Renal cortical epithelial cell (primary cell): ENCODE results near the gene PACRG. TPM values are rescaled to one million over a fixed set of nuclear protein-coding genes. Genes with fewer than 3 reads are reported as not detected.
A peak's percentile ranks its signal among the peaks of the same experiment; 100 is the strongest.
"Not testable (repeated sequence)": the region's sequence is repeated elsewhere in the genome, so short reads cannot be mapped to it uniquely, and the experiment has no call there.

Experiments used
- DNase-seq: peaks from one replicate; pipeline ENCODE4 v3.0.0-alpha.2; 2011; ENCODE audit warnings: low read depth
- total RNA-seq: library from RNA; depleted of rRNA; stranded (reverse); fragments of >200 nt; gene quantifications from 2 replicates; pipeline ENCODE4 v1.2.3, GENCODE V29; 2014

PACRG gene
- total RNA-seq, 1 donor from 2014 or later: 2.5 TPM

DNA sequence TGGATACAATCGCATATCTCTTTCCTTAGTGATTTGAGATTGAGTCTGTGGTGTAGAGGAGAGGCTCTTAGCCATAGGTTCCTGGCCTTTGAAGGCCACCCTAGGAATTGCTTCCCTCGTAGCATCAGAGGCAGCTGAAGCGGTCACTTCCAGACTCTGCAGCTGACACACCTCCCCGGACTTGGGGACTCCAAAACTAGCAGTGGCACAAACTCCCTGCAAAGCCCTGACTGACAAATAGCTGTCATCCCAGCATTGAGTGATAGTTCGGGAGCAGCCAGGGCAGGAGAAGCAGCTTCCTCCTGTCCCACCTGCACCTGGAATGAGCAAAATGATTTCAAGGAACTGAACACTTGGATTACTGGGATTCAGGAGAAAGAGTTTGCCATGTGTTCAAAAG, 586.2 kb downstream of the PACRG start:
- no peak for DNase-seq

GRCh38 chr6:163314791-163315470, 587.2 kb downstream of the PACRG start:
- DNase-seq: no peak

DNA sequence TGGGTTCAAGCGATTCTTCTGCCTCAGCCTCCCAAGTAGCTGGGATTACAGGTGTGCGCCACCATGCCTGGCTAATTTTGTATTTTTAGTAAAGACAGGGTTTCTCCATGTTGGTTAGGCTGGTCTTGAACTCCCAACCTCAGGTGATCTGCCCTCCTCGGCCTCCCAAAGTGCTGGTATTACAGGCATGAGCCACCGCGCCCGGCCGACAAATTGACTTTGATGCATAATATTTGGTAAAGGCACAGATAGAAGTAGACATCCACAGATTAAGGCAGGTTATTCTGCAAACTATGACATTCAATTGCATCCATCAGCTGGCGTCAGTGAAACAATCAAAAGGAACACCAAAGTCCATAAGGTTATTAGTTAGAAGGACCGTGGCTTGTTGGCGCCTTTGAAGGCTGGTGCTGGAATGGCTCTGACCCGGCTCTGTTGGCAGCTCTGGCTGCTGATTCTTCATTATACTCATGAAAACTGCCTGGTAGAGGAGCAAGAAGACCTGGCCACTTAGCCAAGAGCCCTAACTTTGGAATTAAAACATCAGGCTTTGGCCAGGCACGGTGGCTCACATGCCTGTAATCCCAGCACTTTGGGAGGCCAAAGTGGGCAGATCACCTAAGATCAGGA, 589.2 kb downstream of the PACRG start:
- not testable (repeated sequence) for DNase-seq

- DNase-seq: no peak
These were observed 590.5 kb downstream of the PACRG start for GRCh38 chr6:163318071-163318786.

- DNase-seq: no peak
These were observed 592.0 kb downstream of the PACRG start for GRCh38 chr6:163319609-163320366.

- no peak for DNase-seq
These were observed 592.6 kb downstream of the PACRG start for GRCh38 chr6:163320402-163320801.

- DNase-seq: no peak
These were observed 593.0 kb downstream of the PACRG start for GRCh38 chr6:163320804-163321203.

DNA sequence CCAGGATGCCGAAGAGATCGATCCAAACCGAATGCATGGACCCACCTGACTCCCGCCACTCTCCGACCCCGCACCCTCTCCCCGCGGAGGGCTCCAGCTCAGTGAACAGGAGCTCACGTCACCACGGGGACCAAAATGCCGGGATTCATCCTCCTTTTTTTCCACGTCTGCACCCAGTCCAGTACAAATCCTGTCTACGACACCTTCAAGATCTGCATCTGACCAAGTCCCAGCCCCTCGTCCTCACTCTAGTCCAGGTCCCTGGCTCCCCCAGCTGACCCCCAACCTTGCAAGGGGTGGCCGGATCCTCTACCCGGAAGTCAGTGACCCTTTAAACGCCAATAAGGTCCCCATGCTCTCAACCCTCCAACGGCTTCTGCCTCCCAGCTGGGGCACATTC, 593.9 kb downstream of the PACRG start:
- no peak for DNase-seq

DNA sequence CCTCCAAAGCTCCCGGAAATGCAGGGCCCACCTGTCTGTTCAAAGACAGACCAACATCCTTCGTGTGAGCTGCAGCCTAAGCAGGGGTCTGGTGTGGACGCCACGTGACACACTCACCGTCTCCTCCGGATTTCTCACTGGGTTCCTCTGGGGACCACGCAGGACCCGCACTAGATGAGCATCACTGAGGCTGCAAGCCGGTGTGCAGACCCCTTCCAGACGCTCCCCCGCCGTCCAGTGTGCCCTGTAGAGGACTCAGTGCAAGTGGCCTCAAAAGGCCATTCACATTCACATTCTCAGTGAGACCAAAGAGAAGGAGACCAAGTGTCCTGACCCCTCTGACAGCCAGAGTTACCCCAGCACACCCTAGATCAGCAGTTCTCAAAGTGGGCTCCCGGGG, 595.5 kb downstream of the PACRG start:
- no peak for DNase-seq

DNA sequence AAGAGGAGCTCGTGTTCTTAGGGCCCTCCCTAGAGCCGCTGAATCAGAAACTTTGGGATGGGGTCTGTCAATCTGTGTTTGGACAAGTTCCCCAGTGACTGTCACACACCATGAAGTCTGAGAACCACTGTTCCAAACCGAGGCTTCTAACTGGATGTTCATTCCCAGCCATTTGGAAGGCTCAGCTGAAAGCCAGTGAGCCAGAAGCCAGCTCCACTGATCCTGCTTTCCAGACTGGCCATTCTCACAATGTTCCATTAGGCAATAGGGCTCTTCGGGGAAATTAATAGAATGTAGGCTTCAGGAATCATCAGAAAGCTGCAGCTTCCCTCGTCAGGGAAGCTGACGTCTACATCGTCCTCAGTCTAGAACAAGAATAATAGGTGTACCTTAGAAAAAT, 595.9 kb downstream of the PACRG start:
- no peak for DNase-seq

DNA sequence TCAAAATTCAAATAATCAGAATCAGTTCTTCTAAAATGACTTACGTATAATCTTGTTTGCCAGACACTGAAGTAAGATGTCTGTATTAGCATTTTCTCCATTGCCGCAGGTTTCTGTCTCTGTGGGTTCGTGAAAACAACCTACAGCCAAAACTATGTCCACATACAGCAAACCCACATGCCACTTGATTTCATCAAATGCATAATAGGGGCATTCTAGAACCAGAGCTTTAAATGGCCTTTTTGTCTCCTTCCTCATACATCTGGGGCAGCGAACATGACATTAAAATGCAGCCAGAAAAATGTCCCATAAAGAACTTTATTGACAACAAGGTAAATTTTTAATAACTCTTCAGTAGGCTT, 596.5 kb downstream of the PACRG start:
- no peak for DNase-seq

DNA sequence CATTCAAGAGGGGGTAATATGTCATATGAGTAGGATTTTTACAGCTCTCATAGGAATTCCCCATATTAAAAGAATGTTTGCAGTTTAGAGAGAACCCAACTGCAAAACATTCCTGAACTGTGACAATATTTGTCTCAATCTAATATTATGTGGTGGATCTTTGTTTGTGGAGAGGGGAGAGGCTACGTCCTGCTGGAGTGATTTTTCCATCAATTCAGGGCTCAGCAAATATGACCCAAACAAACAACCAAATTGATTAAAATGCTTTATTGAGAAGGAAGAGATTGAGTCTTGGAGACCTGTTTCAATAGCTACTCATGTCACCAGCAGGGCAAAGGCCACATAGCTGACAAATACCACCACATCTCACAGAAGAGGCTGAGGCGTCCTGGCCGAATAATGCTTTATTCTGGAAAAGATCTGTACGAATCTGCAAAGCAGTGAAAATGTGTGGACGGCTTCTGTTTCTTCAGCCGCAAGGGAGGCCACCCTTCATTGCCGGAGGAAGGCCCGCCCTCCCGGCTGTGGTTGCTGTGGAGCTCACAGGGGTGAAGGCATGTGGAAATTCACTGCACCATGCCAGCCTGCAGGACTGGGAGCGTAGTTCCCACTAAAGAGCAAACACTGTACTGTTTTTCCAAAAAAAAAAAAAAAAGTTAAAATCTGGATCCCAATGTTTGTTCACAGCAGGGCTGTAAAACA, 597.1 kb downstream of the PACRG start:
- DNase-seq: peak; percentile 36

DNA sequence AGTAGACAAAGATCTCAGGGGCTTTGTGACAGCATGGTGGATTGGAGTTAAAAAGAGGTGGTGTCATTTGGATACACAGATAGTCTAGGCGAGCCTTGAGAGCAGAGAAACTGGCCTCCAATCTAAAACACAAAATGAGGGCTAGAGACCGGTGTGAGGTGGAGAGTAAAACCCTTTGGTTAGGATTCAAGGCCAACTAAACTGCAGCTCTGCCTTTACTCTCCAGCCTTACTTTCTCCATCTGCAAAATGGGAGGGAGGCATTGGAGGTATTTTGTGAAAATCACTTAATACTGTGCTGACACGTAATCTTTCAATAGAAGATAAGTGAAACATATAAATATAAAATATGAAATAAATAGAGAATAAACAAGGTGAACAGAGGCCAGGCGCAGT, 597.6 kb downstream of the PACRG start:
- no peak for DNase-seq

DNA sequence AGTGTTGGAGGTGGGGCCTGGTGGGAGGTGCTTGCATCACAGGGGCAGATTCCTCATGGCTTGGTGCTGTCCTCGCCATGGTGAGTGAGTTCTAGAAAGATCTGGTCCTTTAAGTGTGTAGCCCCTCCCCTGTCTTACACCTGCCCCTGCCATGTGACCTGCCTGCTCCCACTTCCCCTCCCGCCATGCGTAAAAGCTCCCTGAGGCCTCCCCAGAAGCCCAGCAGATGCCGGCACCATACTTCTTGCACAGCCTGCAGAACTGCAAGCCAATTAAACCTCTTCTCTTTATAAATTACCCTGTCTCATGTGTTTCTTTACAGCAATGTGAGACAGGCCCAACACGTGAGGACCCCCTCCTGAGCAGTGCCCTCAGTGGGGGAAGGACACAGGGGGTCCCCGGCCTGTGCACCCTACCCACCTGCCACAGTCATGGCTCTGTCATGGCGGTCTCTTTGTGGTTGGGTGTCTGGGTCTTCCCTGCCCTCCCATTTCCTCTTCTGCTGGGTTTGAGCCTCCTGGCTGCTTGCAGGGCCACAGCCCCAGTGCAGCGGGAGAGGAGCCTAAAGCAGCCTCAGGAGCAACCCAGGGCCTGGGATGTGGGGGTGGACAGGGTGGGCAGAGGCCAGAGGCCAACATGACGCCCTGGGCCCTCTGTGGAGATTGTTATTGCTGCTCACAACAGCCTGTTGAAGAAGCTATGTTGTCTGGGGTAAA, 599.5 kb downstream of the PACRG start:
- no peak for DNase-seq

DNA sequence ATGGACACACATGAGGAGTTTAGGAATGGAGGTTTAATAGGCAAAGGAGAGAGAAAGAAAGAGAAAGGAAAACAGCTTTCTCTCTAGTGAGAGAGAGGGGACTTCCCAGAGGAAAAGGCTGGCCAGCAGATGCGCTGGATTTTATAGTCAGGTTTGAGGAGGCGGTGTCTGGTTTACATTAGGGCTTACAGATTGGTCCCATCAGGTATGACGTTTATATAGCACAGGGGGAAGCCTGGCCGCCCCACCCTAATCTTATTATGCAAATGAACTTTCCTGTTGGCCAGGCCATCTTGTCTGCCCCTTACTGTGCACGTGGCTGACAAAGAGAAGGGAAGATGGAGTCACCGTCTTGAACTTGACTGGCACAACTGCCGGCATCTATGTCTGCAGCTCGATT, 600.1 kb downstream of the PACRG start:
- DNase-seq: no peak

GRCh38 chr6:163328411-163328810, 600.6 kb downstream of the PACRG start:
- no peak for DNase-seq

DNA sequence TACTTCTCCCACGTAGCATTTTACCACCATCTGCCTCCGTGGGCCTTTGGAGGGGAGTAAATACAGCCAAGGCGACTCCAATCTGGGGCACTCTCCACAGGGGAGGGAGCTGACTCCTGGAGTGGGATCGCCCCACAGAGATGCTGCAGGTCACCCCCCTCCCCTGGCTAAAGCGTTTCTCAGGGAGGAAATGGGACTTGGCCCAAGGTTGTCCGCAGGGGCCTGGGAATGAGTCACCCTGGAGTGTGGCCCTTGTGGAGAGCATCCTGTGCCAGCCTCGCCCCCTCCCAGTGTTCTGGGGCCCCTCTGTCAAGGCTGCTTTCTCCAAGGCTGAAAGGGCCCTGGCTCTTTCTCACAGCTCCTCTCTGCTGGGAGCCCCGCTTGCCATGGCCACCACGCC, 602.2 kb downstream of the PACRG start:
- no peak for DNase-seq

GRCh38 chr6:163331245-163331644, 603.5 kb downstream of the PACRG start:
- DNase-seq: no peak

DNA sequence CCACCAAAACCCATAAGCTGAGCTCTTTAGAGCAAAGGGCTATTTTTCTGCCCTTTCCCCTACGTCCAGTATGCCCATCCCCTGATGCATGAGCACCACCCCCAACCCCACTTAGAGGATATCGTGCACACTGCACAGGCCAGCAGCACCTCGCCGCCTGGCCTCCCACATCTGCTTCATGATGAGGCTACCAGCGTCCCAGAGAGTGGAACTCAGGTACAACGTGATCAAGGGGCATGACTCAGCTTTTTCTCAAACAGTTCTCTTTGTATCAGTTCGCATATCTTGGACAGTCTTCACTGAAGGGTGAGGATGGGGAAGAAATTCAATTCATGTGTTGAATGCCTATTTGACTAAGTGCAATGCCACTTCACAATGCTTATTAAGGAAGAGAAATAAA, 604.8 kb downstream of the PACRG start:
- no peak for DNase-seq

- no peak for DNase-seq
These were observed 605.3 kb downstream of the PACRG start for GRCh38 chr6:163333038-163333437.
